HEK293 (cell line): ENCODE results near the gene FADS3.

Source experiments
- CTCF ChIP-seq: fragments of 450-650 bp; formaldehyde crosslinking; IDR thresholded peaks from 2 replicates; pipeline ENCODE4 v1.5.1; 2016; ENCODE audit warnings: missing biosample characterization, missing genetic modification characterization
- KLF10 ChIP-seq: fragments of 450-650 bp; IDR thresholded peaks from 2 replicates; pipeline ENCODE4 v1.5.1; 2018; ENCODE audit warnings: missing biosample characterization, mild to moderate bottlenecking, missing genetic modification characterization
- REST ChIP-seq: fragments of 450-650 bp; formaldehyde crosslinking; IDR thresholded peaks from 2 replicates; pipeline ENCODE4 v1.5.1; 2016; ENCODE audit warnings: missing biosample characterization, missing genetic modification characterization
- ZBTB11 ChIP-seq: fragments of 450-650 bp; formaldehyde crosslinking; conservative IDR thresholded peaks from 2 replicates; pipeline ENCODE4 v1.5.1; 2016; ENCODE audit warnings: low read depth, missing biosample characterization, missing genetic modification characterization
- ZNF223 ChIP-seq: fragments of 450-650 bp; formaldehyde crosslinking; IDR thresholded peaks from 2 replicates; pipeline ENCODE4 v1.5.1; 2016; ENCODE audit warnings: missing biosample characterization, missing genetic modification characterization
- ZNF391 ChIP-seq: fragments of 450-650 bp; formaldehyde crosslinking; IDR thresholded peaks from 2 replicates; pipeline ENCODE4 v1.5.1; 2016; ENCODE audit warnings: low read depth, missing biosample characterization, missing genetic modification characterization, borderline replicate concordance
- ZNF404 ChIP-seq: fragments of 450-650 bp; formaldehyde crosslinking; IDR thresholded peaks from 2 replicates; pipeline ENCODE4 v1.5.1; 2017; ENCODE audit warnings: missing biosample characterization, missing genetic modification characterization
- ZNF473 ChIP-seq: fragments of 450-650 bp; formaldehyde crosslinking; IDR thresholded peaks from 2 replicates; pipeline ENCODE4 v1.5.1; 2017; ENCODE audit warnings: missing biosample characterization, missing genetic modification characterization
- ZNF501 ChIP-seq: fragments of 450-650 bp; formaldehyde crosslinking; IDR thresholded peaks from 2 replicates; pipeline ENCODE4 v1.5.1; 2016; ENCODE audit warnings: missing biosample characterization, missing genetic modification characterization
- ZNF521 ChIP-seq: fragments of 450-650 bp; formaldehyde crosslinking; IDR thresholded peaks from 2 replicates; pipeline ENCODE4 v1.5.1; 2017; ENCODE audit warnings: missing biosample characterization, mild to moderate bottlenecking, missing genetic modification characterization
- ZNF626 ChIP-seq: fragments of 450-650 bp; sonication (Bioruptor Pico); formaldehyde crosslinking; IDR thresholded peaks from 2 replicates; pipeline ENCODE4 v1.5.1; 2018; ENCODE audit warnings: missing biosample characterization, missing genetic modification characterization, inconsistent platforms
- ZNF629 ChIP-seq: fragments of 450-650 bp; formaldehyde crosslinking; IDR thresholded peaks from 2 replicates; pipeline ENCODE4 v1.5.1; 2017; ENCODE audit warnings: missing biosample characterization, missing genetic modification characterization
- TF ChIP-seq, protein P1 (sequence below): fragments of 450-650 bp; formaldehyde crosslinking; IDR thresholded peaks from 2 replicates; pipeline ENCODE4 v1.5.1; 2016; ENCODE audit warnings: missing biosample characterization, missing genetic modification characterization, low read depth

DNA sequence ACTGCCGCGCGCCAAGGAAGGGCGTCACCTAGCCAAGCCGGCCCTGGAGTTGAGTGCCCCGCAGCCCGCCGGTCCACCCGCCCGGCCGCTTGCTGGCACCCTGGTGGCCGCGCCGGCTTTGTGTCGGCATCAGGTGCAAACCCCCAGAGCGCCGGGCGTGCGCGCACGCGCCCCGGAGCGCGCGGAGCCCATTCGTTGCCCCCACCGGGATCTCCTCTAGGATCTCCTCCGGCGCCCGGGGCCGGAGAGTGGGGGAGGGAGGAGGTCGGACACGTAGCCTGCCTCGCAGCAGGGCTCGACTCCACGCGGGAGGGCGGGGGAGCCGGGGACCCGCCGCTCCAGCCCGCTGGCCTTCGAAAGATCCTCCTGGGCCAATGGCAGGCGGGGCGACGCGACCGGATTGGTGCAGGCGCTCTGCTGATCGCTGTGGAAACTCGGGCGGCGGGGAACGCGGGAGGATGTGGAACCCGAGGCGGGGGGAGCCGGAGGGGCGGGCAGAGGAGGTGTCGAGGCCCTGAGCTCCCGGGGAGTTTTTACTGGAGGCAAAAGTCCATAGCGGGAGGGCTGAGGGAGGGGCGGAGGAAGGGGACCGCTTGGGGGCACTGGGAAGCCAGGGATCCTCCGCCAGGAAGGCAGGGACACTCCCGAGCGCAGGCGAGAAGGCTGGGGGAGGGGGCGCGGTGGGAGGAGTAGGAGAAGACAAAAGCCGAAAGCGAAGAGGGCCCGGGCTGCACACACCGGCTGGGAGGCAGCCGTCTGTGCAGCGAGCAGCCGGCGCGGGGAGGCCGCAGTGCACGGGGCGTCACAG is 63.6 kb downstream of the FADS3 start, which contains the start of gene FADS2:
- peak; percentile 13; the same call in 1 of the 2 replicates for TF ChIP-seq CTCF
- no peak for TF ChIP-seq REST (tag by site-specific recombination)
- no peak for TF ChIP-seq ZNF223
- TF ChIP-seq ZNF404 (tag by site-specific recombination) = no peak
- TF ChIP-seq ZNF501 (tag by site-specific recombination) = no peak; the same call in 1 of the 2 replicates
- TF ChIP-seq ZNF473 = no peak
- 0 out of 2 replicates have a peak, but pooled peaks have one; percentile 11 for TF ChIP-seq ZNF629 (tag by site-specific recombination)
- no peak for TF ChIP-seq ZNF391
- peak; percentile 71 for TF ChIP-seq ZBTB11 (tag by site-specific recombination)
- TF ChIP-seq KLF10 (tag by site-specific recombination) = no peak
- no peak for TF ChIP-seq ZNF626 (tag by site-specific recombination)
- TF ChIP-seq, protein P1, sequence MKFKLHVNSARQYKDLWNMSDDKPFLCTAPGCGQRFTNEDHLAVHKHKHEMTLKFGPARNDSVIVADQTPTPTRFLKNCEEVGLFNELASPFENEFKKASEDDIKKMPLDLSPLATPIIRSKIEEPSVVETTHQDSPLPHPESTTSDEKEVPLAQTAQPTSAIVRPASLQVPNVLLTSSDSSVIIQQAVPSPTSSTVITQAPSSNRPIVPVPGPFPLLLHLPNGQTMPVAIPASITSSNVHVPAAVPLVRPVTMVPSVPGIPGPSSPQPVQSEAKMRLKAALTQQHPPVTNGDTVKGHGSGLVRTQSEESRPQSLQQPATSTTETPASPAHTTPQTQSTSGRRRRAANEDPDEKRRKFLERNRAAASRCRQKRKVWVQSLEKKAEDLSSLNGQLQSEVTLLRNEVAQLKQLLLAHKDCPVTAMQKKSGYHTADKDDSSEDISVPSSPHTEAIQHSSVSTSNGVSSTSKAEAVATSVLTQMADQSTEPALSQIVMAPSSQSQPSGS (tag by site-specific recombination) = no peak
- TF ChIP-seq ZNF521 (tag by site-specific recombination) = no peak
